Measurements from ENCODE around the gene PLEKHM1.
"Not testable (repeated sequence)": the region's sequence is repeated elsewhere in the genome, so short reads cannot be mapped to it uniquely, and the experiment has no call there.

DNA sequence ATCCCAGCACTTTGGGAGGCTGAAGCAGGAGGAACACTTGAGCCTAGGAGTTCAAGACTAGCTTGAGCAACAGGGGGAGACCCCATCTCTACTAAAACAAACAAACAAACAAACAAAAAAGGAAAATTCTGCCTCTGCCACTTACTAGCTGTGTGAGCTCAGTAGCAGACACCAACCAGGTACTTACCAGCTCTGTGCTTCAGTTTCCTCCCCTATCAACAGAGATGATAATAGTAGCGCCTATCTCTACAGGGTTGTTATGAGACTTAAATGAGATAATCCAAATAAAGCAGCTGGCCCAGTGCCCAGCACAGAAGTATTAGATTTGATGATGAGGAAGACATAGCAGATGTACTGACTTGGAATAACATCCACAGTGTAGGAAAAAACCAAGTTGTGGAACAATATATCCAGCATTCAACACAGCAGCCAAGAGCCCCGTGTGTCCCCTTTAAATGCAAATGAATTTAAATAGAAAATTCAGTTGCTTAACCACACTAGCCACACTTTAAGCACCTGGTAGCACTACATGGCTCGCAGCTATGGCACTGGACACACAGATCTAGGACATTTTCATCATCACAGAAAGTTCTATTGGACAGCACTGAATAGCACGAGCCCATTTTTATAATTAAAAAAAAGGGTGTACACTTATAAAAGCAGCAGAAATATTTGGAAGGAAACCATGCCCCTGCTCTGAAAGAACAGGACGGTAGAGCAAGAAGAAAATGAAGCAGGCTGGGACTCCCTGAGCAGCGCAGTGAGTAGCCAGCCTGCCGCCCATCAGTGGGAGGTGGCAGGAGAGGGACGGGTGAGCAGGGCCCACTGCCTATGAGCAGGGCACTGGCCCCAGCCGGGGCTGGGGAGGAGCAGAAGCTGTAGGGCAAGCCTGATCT lies 37.9 kb downstream of the PLEKHM1 start:
- not testable (repeated sequence) for TF ChIP-seq POLR2A (IDR thresholded peaks at IDR 0.05; ENCODE audit: low read length); GATA1 (IDR thresholded peaks at IDR 0.05; ENCODE audit: low read depth, low read length)
